Kidney epithelial cell (primary cell): Measurements from ENCODE around the gene ADGRG1. TPM values are rescaled to one million over a fixed set of nuclear protein-coding genes. Genes with fewer than 3 reads are reported as not detected.

Experiments used
- DNase-seq: peaks from one replicate; pipeline ENCODE4 v3.0.0-alpha.2; 2010; ENCODE audit warnings: low read depth
- H3K27me3 ChIP-seq: 2 replicates; pipeline ENCODE4 v1.6.0; 2011; ENCODE audit warnings: low read length; ENCODE audit not compliant: control insufficient read depth, insufficient read depth
- H3K36me3 ChIP-seq: 2 replicates; pipeline ENCODE4 v1.5.1; 2011; ENCODE audit warnings: low read length; ENCODE audit not compliant: control insufficient read depth, insufficient read depth
- H3K4me3 ChIP-seq: 2 replicates; pipeline ENCODE4 v1.5.1; 2011; ENCODE audit warnings: low read depth, mild to moderate bottlenecking, control low read depth, low read length
- CTCF ChIP-seq: IDR thresholded peaks from 2 replicates; pipeline ENCODE4 v1.5.1; 2011; ENCODE audit warnings: mild to moderate bottlenecking, moderate library complexity, low read length, control low read depth, inconsistent platforms; ENCODE audit not compliant: insufficient read depth, poor library complexity, severe bottlenecking
- total RNA-seq: library from RNA; depleted of rRNA; stranded (reverse); fragments of >200 nt; gene quantifications from 2 replicates; pipeline ENCODE4 v1.2.3, GENCODE V29; 2015

The ADGRG1 gene
- total RNA-seq, 1 donor from 2014 or later = 150 TPM

GRCh38 chr16:57699481-57699880 is 71.1 kb downstream of the ADGRG1 start:
- TF ChIP-seq CTCF = no peak
- H3K27me3 ChIP-seq = peaks cover 7% of the 10 kb centered on the region
- no peak for DNase-seq
- H3K36me3 ChIP-seq = no peaks in the 10 kb centered on the region
- H3K4me3 ChIP-seq = no peak overlapping the region

GRCh38 chr16:57699899-57700298 is 71.5 kb downstream of the ADGRG1 start:
- TF ChIP-seq CTCF = no peak
- Histone ChIP-seq H3K36me3 (no peaks in the 10 kb centered on the region), H3K27me3 (peaks cover 11% of the 10 kb centered on the region), H3K4me3 (no peak overlapping the region)
- no peak for DNase-seq

GRCh38 chr16:57700781-57701551 is 72.5 kb downstream of the ADGRG1 start:
- no peaks in the 10 kb centered on the region for H3K36me3 ChIP-seq
- DNase-seq = no peak
- H3K4me3 ChIP-seq = no peak overlapping the region
- no peak for TF ChIP-seq CTCF
- H3K27me3 ChIP-seq = peaks cover 15% of the 10 kb centered on the region

GRCh38 chr16:57701759-57702371 is 73.4 kb downstream of the ADGRG1 start:
- H3K4me3 ChIP-seq = no peak overlapping the region
- no peak for DNase-seq
- no peaks in the 10 kb centered on the region for H3K36me3 ChIP-seq
- H3K27me3 ChIP-seq = peaks cover 15% of the 10 kb centered on the region
- no peak for TF ChIP-seq CTCF

GRCh38 chr16:57703416-57704010 is 75.1 kb downstream of the ADGRG1 start:
- no peak for TF ChIP-seq CTCF
- H3K27me3 ChIP-seq = peaks cover 15% of the 10 kb centered on the region
- H3K36me3 ChIP-seq = no peaks in the 10 kb centered on the region
- H3K4me3 ChIP-seq = no peak overlapping the region
- DNase-seq = no peak
